Uterus (tissue), 2 donors: ENCODE results near the gene HMX3.

Experiments
- POLR2A ChIP-seq, 2 donors: fragments of 450-650 bp; IDR thresholded peaks; one replicate each; pipeline ENCODE4 v1.6.1; 2016; ENCODE audit warnings: antibody characterized with exemption in 2 of 2, mild to moderate bottlenecking in 1 of 2, moderate library complexity in 1 of 2
- TF ChIP-seq, protein P1 (sequence below), 4 experiments: fragments of 200-600 bp in 2 of 4; fragments of 450-650 bp in 2 of 4; sonication (generic) in 2 of 4; IDR thresholded peaks; one replicate each; pipeline ENCODE4 v1.5.1; 2016 to 2019; ENCODE audit warnings: antibody characterized with exemption in 4 of 4, mild to moderate bottlenecking in 2 of 4, moderate library complexity in 1 of 4

DNA sequence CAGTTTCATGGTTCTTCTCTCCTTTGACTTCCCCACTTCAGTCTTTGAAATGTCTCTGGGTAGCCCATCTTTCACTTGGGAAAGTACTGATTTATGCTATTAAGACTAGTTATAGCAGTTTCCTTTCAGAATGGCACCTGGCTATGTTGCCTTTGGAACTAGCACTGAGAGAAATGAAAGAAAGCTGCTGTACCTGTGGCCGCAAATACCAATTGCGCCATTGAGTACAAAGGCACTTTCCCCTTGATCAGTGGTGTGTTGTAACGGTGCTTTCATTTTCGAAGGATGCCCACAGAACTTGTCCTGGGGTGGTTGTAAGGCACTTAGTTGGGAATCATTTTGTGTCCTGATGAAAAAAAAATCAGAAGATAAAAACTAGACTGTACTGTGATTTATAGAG is 35.2 kb downstream of the HMX3 start:
- TF ChIP-seq, protein P1, sequence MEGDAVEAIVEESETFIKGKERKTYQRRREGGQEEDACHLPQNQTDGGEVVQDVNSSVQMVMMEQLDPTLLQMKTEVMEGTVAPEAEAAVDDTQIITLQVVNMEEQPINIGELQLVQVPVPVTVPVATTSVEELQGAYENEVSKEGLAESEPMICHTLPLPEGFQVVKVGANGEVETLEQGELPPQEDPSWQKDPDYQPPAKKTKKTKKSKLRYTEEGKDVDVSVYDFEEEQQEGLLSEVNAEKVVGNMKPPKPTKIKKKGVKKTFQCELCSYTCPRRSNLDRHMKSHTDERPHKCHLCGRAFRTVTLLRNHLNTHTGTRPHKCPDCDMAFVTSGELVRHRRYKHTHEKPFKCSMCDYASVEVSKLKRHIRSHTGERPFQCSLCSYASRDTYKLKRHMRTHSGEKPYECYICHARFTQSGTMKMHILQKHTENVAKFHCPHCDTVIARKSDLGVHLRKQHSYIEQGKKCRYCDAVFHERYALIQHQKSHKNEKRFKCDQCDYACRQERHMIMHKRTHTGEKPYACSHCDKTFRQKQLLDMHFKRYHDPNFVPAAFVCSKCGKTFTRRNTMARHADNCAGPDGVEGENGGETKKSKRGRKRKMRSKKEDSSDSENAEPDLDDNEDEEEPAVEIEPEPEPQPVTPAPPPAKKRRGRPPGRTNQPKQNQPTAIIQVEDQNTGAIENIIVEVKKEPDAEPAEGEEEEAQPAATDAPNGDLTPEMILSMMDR (IDR thresholded peaks at IDR 0.05): no peak
- no peak for TF ChIP-seq POLR2A (IDR thresholded peaks at IDR 0.05)
